ENCODE measurements around the gene NELFA.

The NELFA gene

GRCh38 chr4:1982124-1983052 is 26.4 kb downstream of the NELFA start:
- DNase-seq = no peak
- no peak for TF ChIP-seq CTCF (IDR thresholded peaks at IDR 0.05; ENCODE audit: low read depth, low read length)
- Histone ChIP-seq H3K27me3 (ENCODE audit: insufficient read depth, low read depth, severe bottlenecking) (no peaks in the 10 kb centered on the region), H3K9me3 (ENCODE audit: severe bottlenecking) (no peaks in the 10 kb centered on the region), H3K4me3 (ENCODE audit: low read depth, low read length) (no peak overlapping the region), H3K27ac (no peak overlapping the region), H3K36me3 (peaks cover 100% of the 10 kb centered on the region)

- no peak overlapping the region for H3K27ac ChIP-seq
- H3K36me3 ChIP-seq = peaks cover 100% of the 10 kb centered on the region
- H3K4me3 ChIP-seq (ENCODE audit: low read depth, low read length) = no peak overlapping the region
- no peaks in the 10 kb centered on the region for H3K9me3 ChIP-seq (ENCODE audit: severe bottlenecking)
- no peak for TF ChIP-seq CTCF (IDR thresholded peaks at IDR 0.05; ENCODE audit: low read depth, low read length)
- no peaks in the 10 kb centered on the region for H3K27me3 ChIP-seq (ENCODE audit: insufficient read depth, low read depth, severe bottlenecking)
- DNase-seq = peak; percentile 52
These were observed 27.3 kb downstream of the NELFA start for GRCh38 chr4:1981251-1982058.

- no peak for TF ChIP-seq CTCF (IDR thresholded peaks at IDR 0.05; ENCODE audit: low read depth, low read length)
- DNase-seq = no peak
- no peaks in the 10 kb centered on the region for H3K9me3 ChIP-seq (ENCODE audit: severe bottlenecking)
- no peak overlapping the region for H3K27ac ChIP-seq
- no peak overlapping the region for H3K4me3 ChIP-seq (ENCODE audit: low read depth, low read length)
- no peaks in the 10 kb centered on the region for H3K27me3 ChIP-seq (ENCODE audit: insufficient read depth, low read depth, severe bottlenecking)
- H3K36me3 ChIP-seq = peaks cover 100% of the 10 kb centered on the region
These were observed 28.2 kb downstream of the NELFA start for GRCh38 chr4:1980561-1981041.

GRCh38 chr4:1979477-1980196 is 29.1 kb downstream of the NELFA start:
- Histone ChIP-seq H3K9me3 (ENCODE audit: severe bottlenecking) (no peaks in the 10 kb centered on the region), H3K36me3 (peaks cover 100% of the 10 kb centered on the region), H3K4me3 (ENCODE audit: low read depth, low read length) (no peak overlapping the region), H3K27me3 (ENCODE audit: insufficient read depth, low read depth, severe bottlenecking) (no peaks in the 10 kb centered on the region), H3K27ac (no peak overlapping the region)
- no peak for TF ChIP-seq CTCF (IDR thresholded peaks at IDR 0.05; ENCODE audit: low read depth, low read length)
- DNase-seq = no peak

GRCh38 chr4:1978741-1979476 is 29.9 kb downstream of the NELFA start:
- Histone ChIP-seq H3K4me3 (ENCODE audit: low read depth, low read length) (no peak overlapping the region), H3K27ac (no peak overlapping the region), H3K36me3 (peaks cover 100% of the 10 kb centered on the region), H3K27me3 (ENCODE audit: insufficient read depth, low read depth, severe bottlenecking) (no peaks in the 10 kb centered on the region), H3K9me3 (ENCODE audit: severe bottlenecking) (no peaks in the 10 kb centered on the region)
- DNase-seq = no peak
- no peak for TF ChIP-seq CTCF (IDR thresholded peaks at IDR 0.05; ENCODE audit: low read depth, low read length)
